Upper lobe of left lung (tissue), 6 donors: Measurements from ENCODE around the gene PI4KB. TPM values are rescaled to one million over a fixed set of nuclear protein-coding genes. Genes with fewer than 3 reads are reported as not detected.

Experiments used
- ATAC-seq, 2 donors: fragments of 200-7000 bp; cut with Tn5 transposase; one replicate each; pipeline ENCODE4 v1.9.1; 2022; ENCODE audit warnings: mild to moderate bottlenecking in 2 of 2, moderate library complexity in 2 of 2; ENCODE audit not compliant: low FRiP score in 2 of 2
- DNase-seq, 2 donors: peaks; one replicate each; pipeline ENCODE4 v3.0.0-alpha.2; 2019 to 2020
- H3K27ac ChIP-seq, 4 donors: fragments of 200-600 bp; sonication (generic); one replicate each; pipeline ENCODE4 v1.5.1; 2016 to 2019
- H3K27me3 ChIP-seq, 4 donors: fragments of 200-600 bp; sonication (generic); one replicate each; pipeline ENCODE4 v1.5.1; 2017 to 2019
- H3K36me3 ChIP-seq, 4 donors: fragments of 200-600 bp; sonication (generic); one replicate each; pipeline ENCODE4 v1.5.1; 2016 to 2019
- H3K4me1 ChIP-seq, 4 donors: fragments of 200-600 bp; sonication (generic); one replicate each; pipeline ENCODE4 v1.5.1; 2018 to 2019
- H3K4me3 ChIP-seq, 4 donors: fragments of 200-600 bp; sonication (generic); one replicate each; pipeline ENCODE4 v1.5.1; 2017 to 2019; ENCODE audit warnings: mild to moderate bottlenecking in 2 of 4, moderate library complexity in 1 of 4
- H3K9me3 ChIP-seq, 4 donors: fragments of 200-600 bp; sonication (generic); one replicate each; pipeline ENCODE4 v1.5.1; 2018 to 2019
- CTCF ChIP-seq, 6 experiments: fragments of 450-650 bp in 4 of 6; fragments of 200-600 bp in 2 of 6; sonication (generic) in 2 of 6; IDR thresholded peaks; one replicate each; pipeline ENCODE4 v1.5.1; 2016 to 2019; ENCODE audit warnings: antibody characterized with exemption in 6 of 6
- EP300 ChIP-seq, 4 donors: sonication (generic); formaldehyde crosslinking; IDR thresholded peaks; one replicate each; pipeline ENCODE4 v1.5.1; 2017; ENCODE audit warnings: antibody characterized with exemption in 4 of 4, control low read depth in 2 of 4
- POLR2A ChIP-seq, 4 donors: fragments of 450-650 bp; IDR thresholded peaks; one replicate each; pipeline ENCODE4 v1.5.1; 2016 to 2017; ENCODE audit warnings: antibody characterized with exemption in 4 of 4, mild to moderate bottlenecking in 2 of 4
- POLR2AphosphoS5 ChIP-seq, 2 donors: sonication (generic); formaldehyde crosslinking; IDR thresholded peaks; one replicate each; pipeline ENCODE4 v1.5.1; 2017; ENCODE audit warnings: antibody characterized with exemption in 2 of 2
- WGBS, 2 donors: methylation state at CpG; one replicate each; pipeline ENCODE4 v1.1.5; 2017 to 2018; 5-methylcytosine and 5-hydroxymethylcytosine counted together
- total RNA-seq, 6 donors: library from RNA; depleted of rRNA in 4 of 6; stranded (reverse); fragments of >200 nt in 4 of 6; gene quantifications; one replicate each; pipeline versions ENCODE4 v1.1.0 to v1.2.1, GENCODE V29; 2016 to 2021
- donor health status: DM: no; HTN: no; CAD: no; lungs with moderate emphysema.
- donor health status: DM: no; HTN: yes; CAD: no; lungs with severe emphysema.

The PI4KB gene
- total RNA-seq, 6 donors from 2014 or later, result 41.3 to 127 (median 64.0) TPM

DNA sequence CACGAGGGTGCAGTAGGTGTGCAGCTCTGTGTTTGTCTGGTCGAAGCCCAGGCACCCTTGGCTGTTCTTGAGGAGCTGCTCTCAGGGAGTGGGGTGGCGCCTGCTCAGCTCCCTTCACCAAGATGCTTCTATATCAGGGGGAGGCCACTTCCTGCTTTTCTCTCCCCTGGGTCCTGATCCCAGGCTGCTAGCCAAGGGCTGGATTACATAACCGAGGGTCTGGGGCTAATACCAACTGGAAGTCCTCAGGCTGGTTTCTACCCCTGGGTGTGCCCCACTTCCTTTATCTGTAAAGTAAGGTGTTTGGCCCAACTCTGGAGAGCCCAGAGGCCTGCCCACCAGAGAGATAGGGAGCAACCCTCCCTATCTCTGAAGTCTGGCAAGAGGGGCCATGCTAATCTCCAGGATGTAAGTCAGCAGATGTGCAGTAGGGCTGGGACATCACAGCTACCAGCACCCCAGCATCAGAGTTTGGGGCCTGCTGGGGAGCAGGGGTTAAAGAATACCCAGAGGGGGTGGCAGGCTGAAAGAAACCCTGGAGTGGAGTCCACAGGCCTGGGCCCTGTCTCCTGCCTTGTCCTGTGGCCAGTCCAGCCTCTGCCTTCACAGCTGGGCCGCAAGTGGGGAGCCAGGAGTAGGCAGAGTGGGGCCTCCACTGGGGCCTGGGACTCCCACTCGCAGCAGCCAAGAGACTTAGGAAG lies 43.1 kb upstream of the PI4KB start:
- Histone ChIP-seq H3K4me3 (peak overlapping the region in 3 of 4 donors; percentile 50 to 66 (median 63)), H3K27ac (peak overlapping the region; percentile 63 to 89 (median 84)), H3K36me3 (peaks cover 12 to 34% (median 17%) of the 10 kb centered on the region in 4 donors), H3K4me1 (peaks cover 33 to 52% (median 42%) of the 10 kb centered on the region in 4 donors), H3K27me3 (no peaks in the 10 kb centered on the region), H3K9me3 (no peaks in the 10 kb centered on the region)
- 26 to 50% methylated on average over 6 of the region's 6 CpGs for WGBS, 2 donors
- DNase-seq (peak; percentile 27 to 76), ATAC-seq (no peak)
- TF ChIP-seq CTCF (IDR thresholded peaks at IDR 0.05), result no peak
- TF ChIP-seq POLR2AphosphoS5 (IDR thresholded peaks at IDR 0.05), result no peak
- no peak for TF ChIP-seq EP300 (IDR thresholded peaks at IDR 0.05)
- TF ChIP-seq POLR2A (IDR thresholded peaks at IDR 0.05), result no peak

- H3K27ac ChIP-seq, result peak overlapping the region in 3 of 4 donors; percentile 83 to 89 (median 84)
- TF ChIP-seq CTCF (IDR thresholded peaks at IDR 0.05) (peak in 1 of 6 experiments; percentile 11), POLR2AphosphoS5 (IDR thresholded peaks at IDR 0.05) (no peak), EP300 (IDR thresholded peaks at IDR 0.05) (no peak)
- H3K9me3 ChIP-seq, result no peaks in the 10 kb centered on the region
- no peaks in the 10 kb centered on the region for H3K27me3 ChIP-seq
- WGBS, 2 donors, result 72 to 85% methylated on average over 15 of the region's 15 CpGs
- ATAC-seq (no peak), DNase-seq (peak in 1 of 2 donors; percentile 51)
- peaks cover 12 to 41% (median 24%) of the 10 kb centered on the region in 4 donors for H3K36me3 ChIP-seq
- H3K4me1 ChIP-seq, result peaks cover 33 to 52% (median 42%) of the 10 kb centered on the region in 4 donors
- H3K4me3 ChIP-seq, result peak overlapping the region in 2 of 4 donors; percentile 63 to 66
Measured at GRCh38 chr1:151369621-151370048, 42.4 kb upstream of the PI4KB start.

DNA sequence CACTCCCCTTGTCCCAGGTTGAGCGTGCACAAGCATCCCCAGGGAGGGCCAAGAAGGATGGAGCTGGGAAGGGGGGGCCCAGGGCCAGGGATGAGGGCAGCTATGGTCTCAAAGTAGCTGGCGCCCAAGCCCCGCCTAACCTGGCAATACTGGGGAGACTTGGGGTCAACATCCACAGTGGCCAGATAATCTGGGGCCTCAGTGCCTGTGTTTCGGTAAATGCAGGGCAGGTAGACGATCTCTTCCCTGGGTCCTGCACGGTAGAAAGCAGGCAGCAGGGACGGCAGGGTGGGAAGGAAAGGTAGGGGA lies 42.0 kb upstream of the PI4KB start:
- no peak for DNase-seq
- Histone ChIP-seq H3K36me3 (peaks cover 16 to 45% (median 27%) of the 10 kb centered on the region in 4 donors), H3K4me3 (peak overlapping the region in 2 of 4 donors; percentile 63 to 66), H3K27ac (peak overlapping the region in 2 of 4 donors; percentile 24 to 84), H3K27me3 (no peaks in the 10 kb centered on the region), H3K9me3 (no peaks in the 10 kb centered on the region), H3K4me1 (peaks cover 33 to 52% (median 42%) of the 10 kb centered on the region in 4 donors)
- 83 to 87% methylated on average over 5 to 7 of the region's 7 CpGs for WGBS, 2 donors
- TF ChIP-seq POLR2AphosphoS5 (IDR thresholded peaks at IDR 0.05), result no peak
- TF ChIP-seq CTCF (IDR thresholded peaks at IDR 0.05), result no peak
- no peak for TF ChIP-seq POLR2A (IDR thresholded peaks at IDR 0.05)
- no peak for TF ChIP-seq EP300 (IDR thresholded peaks at IDR 0.05)
- ATAC-seq, result no peak

DNA sequence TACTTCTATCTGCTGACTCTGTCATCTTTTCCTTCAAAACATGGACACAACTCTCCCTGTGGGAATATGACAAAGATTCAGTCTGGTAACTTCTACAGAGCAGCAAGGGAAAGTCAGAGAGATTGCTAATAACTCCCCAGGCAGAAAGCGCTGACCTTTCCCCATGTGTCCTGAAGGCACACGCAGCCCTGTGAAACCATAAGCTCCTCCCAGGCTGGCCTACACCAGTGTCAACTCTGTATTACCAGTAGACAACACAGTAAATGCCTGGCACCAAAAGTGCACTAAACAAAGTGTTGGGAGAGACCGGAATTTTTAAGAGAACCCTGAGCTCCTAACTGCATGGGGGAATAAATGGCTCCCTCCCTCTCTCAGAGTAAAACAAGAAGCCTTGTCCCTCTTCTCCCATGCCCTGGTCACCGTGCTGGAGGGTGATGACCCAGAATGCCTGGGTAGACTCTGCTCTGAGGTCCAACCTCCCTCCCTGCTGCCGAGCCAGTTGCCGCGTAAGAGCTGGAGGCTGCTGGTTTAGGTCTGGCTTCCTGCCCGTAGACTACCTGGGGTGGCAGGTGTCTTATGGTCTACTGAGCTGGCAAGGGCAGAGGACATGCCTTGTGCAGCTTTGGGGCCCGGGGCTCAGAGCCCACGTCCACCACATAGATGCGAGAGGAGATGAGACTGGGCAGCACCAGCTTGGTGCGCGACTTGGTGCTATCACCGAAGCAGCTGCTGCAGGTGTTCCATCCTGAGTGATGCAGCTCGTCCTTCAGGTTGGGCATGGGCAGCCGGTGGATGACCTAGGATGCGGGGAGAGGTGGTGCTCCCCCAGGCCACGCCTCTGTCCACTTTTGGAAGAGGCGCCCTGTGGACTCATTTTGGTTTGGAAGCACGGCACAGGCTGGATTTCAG lies 41.4 kb upstream of the PI4KB start:
- DNase-seq, result peak in 1 of 2 donors; percentile 41
- no peak for TF ChIP-seq POLR2A (IDR thresholded peaks at IDR 0.05)
- TF ChIP-seq EP300 (IDR thresholded peaks at IDR 0.05), result no peak
- no peak for TF ChIP-seq CTCF (IDR thresholded peaks at IDR 0.05)
- TF ChIP-seq POLR2AphosphoS5 (IDR thresholded peaks at IDR 0.05), result no peak
- no peak for ATAC-seq
- H3K4me1 ChIP-seq, result peaks cover 33 to 52% (median 42%) of the 10 kb centered on the region in 4 donors
- H3K9me3 ChIP-seq, result no peaks in the 10 kb centered on the region
- WGBS, 2 donors, result 82 to 89% methylated on average over 8 to 19 of the region's 20 CpGs
- peaks cover 18 to 51% (median 31%) of the 10 kb centered on the region in 4 donors for H3K36me3 ChIP-seq
- H3K4me3 ChIP-seq, result no peak overlapping the region
- H3K27me3 ChIP-seq, result no peaks in the 10 kb centered on the region
- peak overlapping the region in 2 of 4 donors; percentile 24 to 35 for H3K27ac ChIP-seq
